Stomach (tissue), 4 donors: Measurements from ENCODE around the gene GAS2.

ENCODE experiments used
- CTCF ChIP-seq, 7 experiments: fragments of 450-650 bp in 4 of 7; fragments of 200-600 bp in 3 of 7; sonication (generic) in 3 of 7; IDR thresholded peaks; one replicate each; pipeline ENCODE4 v1.5.1; 2016 to 2019; ENCODE audit warnings: antibody characterized with exemption in 7 of 7, control low read depth in 2 of 7, mild to moderate bottlenecking in 1 of 7
- POLR2A ChIP-seq, 4 donors: fragments of 450-650 bp; IDR thresholded peaks; one replicate each; pipeline ENCODE4 v1.6.1; 2016; ENCODE audit warnings: antibody characterized with exemption in 4 of 4, control low read depth in 2 of 4, mild to moderate bottlenecking in 1 of 4, moderate library complexity in 1 of 4

- TF ChIP-seq CTCF (IDR thresholded peaks at IDR 0.05) (no peak), POLR2A (IDR thresholded peaks at IDR 0.05) (no peak)
Observed at GRCh38 chr11:22732588-22732987, 66.2 kb downstream of the GAS2 start.
